Measurements from ENCODE around the gene SORD. TPM values are rescaled to one million over a fixed set of nuclear protein-coding genes. Genes with fewer than 3 reads are reported as not detected.

The SORD gene
- total and polyA plus RNA-seq, 10 of the 15 experiments (the other 5 are each of a cell fraction or from before 2014, with no cell fraction given), result 7.5 to 51.6 (median 40.1) TPM

- H3K4me3 ChIP-seq, result no peak overlapping the region
- no peak overlapping the region for H3K27ac ChIP-seq (ENCODE audit: control insufficient read depth, insufficient read depth)
- no TSS peak for BruUV-seq (replicated peaks)
- POLR2A ChIA-PET, result no interaction called here
- no peaks in the 10 kb centered on the region for H3K79me2 ChIP-seq (ENCODE audit: control insufficient read depth, insufficient read depth, low read length)
- no peaks in the 10 kb centered on the region for H3K4me1 ChIP-seq (ENCODE audit: control insufficient read depth, insufficient read depth, low read length)
- no peak for TF ChIP-seq JUNB (IDR thresholded peaks at IDR 0.05)
- TF ChIP-seq CBFB (IDR thresholded peaks at IDR 0.05; ENCODE audit: low read depth), result no peak
- no peak for TF ChIP-seq RCOR1 (conservative IDR thresholded peaks at IDR 0.05; ENCODE audit: low read depth, low read length)
- TF ChIP-seq HCFC1 (IDR thresholded peaks at IDR 0.05; ENCODE audit: low read length), result no peak
- no peak for TF ChIP-seq MEF2B (IDR thresholded peaks at IDR 0.05; ENCODE audit: partially characterized antibody, poor library complexity, severe bottlenecking)
- no peak for TF ChIP-seq BACH1 (IDR thresholded peaks at IDR 0.05; ENCODE audit: borderline replicate concordance)
- TF ChIP-seq SPI1 (IDR thresholded peaks at IDR 0.05; ENCODE audit: borderline replicate concordance, insufficient read depth, low read depth, low read length), result no peak
- no peak for TF ChIP-seq RELA (IDR thresholded peaks at IDR 0.05; ENCODE audit: borderline replicate concordance, partially characterized antibody)
- no peak for TF ChIP-seq KLF5 (IDR thresholded peaks at IDR 0.05; ENCODE audit: partially characterized antibody)
- no peak for TF ChIP-seq CHD4 (IDR thresholded peaks at IDR 0.05)
- TF ChIP-seq ZNF592 (IDR thresholded peaks at IDR 0.05), result no peak
- no peak for TF ChIP-seq RAD21 (IDR thresholded peaks at IDR 0.05; ENCODE audit: insufficient read depth, low read depth, low read length)
- TF ChIP-seq ZZZ3 (IDR thresholded peaks at IDR 0.05; ENCODE audit: control insufficient read depth, insufficient read length, low read depth), result no peak
- no peak for TF ChIP-seq ZNF384 (IDR thresholded peaks at IDR 0.05; ENCODE audit: borderline replicate concordance, low read depth, low read length)
- TF ChIP-seq CBX5 (IDR thresholded peaks at IDR 0.05; ENCODE audit: low read depth), result no peak
- ATAC-seq (no peak), DNase-seq (ENCODE audit: low read depth, low spot score) (no peak), FAIRE-seq (no peak)
- RAD21 ChIA-PET (ENCODE audit: unreplicated experiment), result no interaction called here
- H3K27me3 ChIP-seq (replicated peaks in 1 of 2; ENCODE audit: control insufficient read depth in 2 of 2, insufficient read depth in 2 of 2, low read length in 1 of 2), result no peaks in the 10 kb centered on the region; a peak in 2 of 4 replicates
- in situ Hi-C loops (cut with MboI) (no loop called here), intact Hi-C loops (cut with micrococcal nuclease; ENCODE audit: unreplicated experiment) (no loop called here)
- H3K4me2 ChIP-seq (ENCODE audit: control insufficient read depth, insufficient read depth), result no peak overlapping the region
- SMC1A ChIA-PET (ENCODE audit: uncharacterized antibody, unreplicated experiment), result no interaction called here
- 46% methylated on average over 11 of the region's 11 CpGs for WGBS (ENCODE audit: insufficient coverage, insufficient replicate concordance, low lambda C conversion rate, missing lambda C conversion rate)
- no peak overlapping the region for H3K9ac ChIP-seq (ENCODE audit: control insufficient read depth, insufficient read depth, low read length)
- CTCF ChIA-PET, result no interaction called here
- no peaks in the 10 kb centered on the region for H3K9me3 ChIP-seq (replicated peaks; ENCODE audit: control insufficient read depth, insufficient read depth, low read length)
- H4K20me1 ChIP-seq (ENCODE audit: control insufficient read depth, insufficient read depth), result no peaks in the 10 kb centered on the region
- no peaks in the 10 kb centered on the region for H3K36me3 ChIP-seq (ENCODE audit: control insufficient read depth in 2 of 2, insufficient read depth in 2 of 2, low read length in 1 of 2)
- H2AFZ ChIP-seq (ENCODE audit: control insufficient read depth, low read depth, low read length), result no peak overlapping the region
These were observed 72.7 kb downstream of the SORD start for GRCh38 chr15:45095661-45096060.

Data from GM12878 (cell line).